ENCODE measurements around the gene HES7. TPM values are rescaled to one million over a fixed set of nuclear protein-coding genes. Genes with fewer than 3 reads are reported as not detected.

The HES7 gene
- total RNA-seq, 2 experiments from 2014 or later = 0.52 to 0.53 TPM

GRCh38 chr17:8072341-8072728, 51.6 kb downstream of the HES7 start:
- Mint-ChIP-seq H3K36me3 (ENCODE audit: low read depth) (no peaks in the 10 kb centered on the region), H3K27ac (no peak overlapping the region), H3K4me3 (peak overlapping the region; percentile 75), H3K4me1 (ENCODE audit: low read depth) (peaks cover 26% of the 10 kb centered on the region), H3K9me3 (no peaks in the 10 kb centered on the region), H3K27me3 (peaks cover 51% of the 10 kb centered on the region)
- Histone ChIP-seq H3K27ac (ENCODE audit: low read depth in 1 of 2, low read length in 2 of 2) (no peak overlapping the region), H3K4me3 (ENCODE audit: low read length) (peak overlapping the region; percentile 47), H3K4me1 (ENCODE audit: insufficient read depth, low read length) (peaks cover 24% of the 10 kb centered on the region), H3K36me3 (ENCODE audit: insufficient read depth, low read length) (no peaks in the 10 kb centered on the region), H3K9me3 (ENCODE audit: control insufficient read depth in 1 of 2, insufficient read depth in 1 of 2, low read length in 2 of 2) (peaks cover 0 to 5% of the 10 kb centered on the region in 2 experiments), H3K27me3 (ENCODE audit: control insufficient read depth in 1 of 2, insufficient read depth in 2 of 2, low read length in 2 of 2) (peaks cover 27 to 39% of the 10 kb centered on the region in 2 experiments)
- intact Hi-C loops (cut with DNase I, micrococcal nuclease) = loop anchor here in 1 of 2 experiments (2.0 kb wide), 1 partner anchor 46 kb away; the partner anchor contains the start of gene ALOXE3
- POLR2A ChIA-PET = interaction anchor here (1.6 kb wide), 1 partner anchor 386 kb away, joined by 7 read pairs; no protein-coding TSS in a partner anchor
- no peak for TF ChIP-seq CTCF (IDR thresholded peaks at IDR 0.05)
- peak in 3 of 14 experiments; percentile 10 to 49 (median 41) for DNase-seq
- ATAC-seq (ENCODE audit: poor library complexity) = peak; percentile 27
- CTCF ChIA-PET = no interaction called here

DNA sequence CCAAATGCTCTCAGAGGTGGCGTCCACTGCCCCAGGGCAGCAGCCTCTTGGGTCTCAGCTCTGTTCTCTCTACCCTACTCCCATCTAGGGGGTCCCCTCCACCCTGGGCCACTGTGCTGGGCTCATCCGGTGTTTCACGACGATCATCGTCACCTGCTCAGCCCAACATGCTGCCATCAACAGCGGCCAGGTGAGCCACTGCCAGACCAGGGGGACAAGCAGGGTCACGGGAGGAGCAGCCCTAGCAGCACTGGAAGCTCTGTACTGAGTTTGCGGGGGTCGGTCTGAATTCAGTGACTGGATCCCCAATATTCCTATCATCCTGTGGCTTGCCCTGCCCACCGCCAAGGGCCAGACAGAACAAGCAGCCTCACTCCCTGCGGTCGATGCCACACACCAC, 52.4 kb downstream of the HES7 start:
- Mint-ChIP-seq H3K4me1 (ENCODE audit: low read depth) (peaks cover 26% of the 10 kb centered on the region), H3K4me3 (no peak overlapping the region), H3K27me3 (peaks cover 51% of the 10 kb centered on the region), H3K27ac (no peak overlapping the region), H3K9me3 (no peaks in the 10 kb centered on the region), H3K36me3 (ENCODE audit: low read depth) (no peaks in the 10 kb centered on the region)
- H3K4me1 ChIP-seq (ENCODE audit: insufficient read depth, low read length) = peaks cover 24% of the 10 kb centered on the region
- H3K36me3 ChIP-seq (ENCODE audit: insufficient read depth, low read length) = no peaks in the 10 kb centered on the region
- no peak for DNase-seq
- H3K4me3 ChIP-seq (ENCODE audit: low read length) = no peak overlapping the region
- no peak for TF ChIP-seq CTCF (IDR thresholded peaks at IDR 0.05)
- POLR2A ChIA-PET = no interaction called here
- no peak for ATAC-seq (ENCODE audit: poor library complexity)
- H3K27ac ChIP-seq (ENCODE audit: low read depth in 1 of 2, low read length in 2 of 2) = no peak overlapping the region
- CTCF ChIA-PET = interaction anchor here (1.0 kb wide), 1 partner anchor 48 kb away, joined by 3 read pairs; no protein-coding TSS in a partner anchor
- H3K9me3 ChIP-seq (ENCODE audit: control insufficient read depth in 1 of 2, insufficient read depth in 1 of 2, low read length in 2 of 2) = peaks cover 0 to 5% of the 10 kb centered on the region in 2 experiments
- peaks cover 27 to 39% of the 10 kb centered on the region in 2 experiments for H3K27me3 ChIP-seq (ENCODE audit: control insufficient read depth in 1 of 2, insufficient read depth in 2 of 2, low read length in 2 of 2)
- intact Hi-C loops (cut with DNase I, micrococcal nuclease) = no loop called here

Small RNA genes lying within 50 kb of the gene (microRNA-seq; reads per million reads assigned to microRNA genes)
- gene MIR4314 (ENCODE audit: borderline microRNAs expressed, borderline replicate concordance) = not detected
- gene MIR6883 (ENCODE audit: borderline microRNAs expressed, borderline replicate concordance) = 0.61 reads per million

Other genes with a start within 250 kb of the HES7 start
- 100 to 1,000 TPM; 263 to 297 TPM for gene CHD3, start 235.3 kb downstream of the HES7 start, total RNA-seq
- 1 to 10 TPM; 3.2 to 3.5 TPM for gene RNF227, start 207.8 kb downstream of the HES7 start, total RNA-seq
- 1 to 10 TPM; 7.1 to 8.2 TPM for gene KCNAB3, start 194.2 kb downstream of the HES7 start, total RNA-seq
- 10 to 100 TPM; 39.3 to 39.5 TPM for gene TRAPPC1, start 192.2 kb downstream of the HES7 start, total RNA-seq
- gene CNTROB, start 191.9 kb downstream of the HES7 start, total RNA-seq = 10 to 100 TPM; 20.6 to 21.9 TPM
- under 1 TPM in 1 of 2 experiments, not detected in 1; 0.06 TPM for gene GUCY2D, start 121.5 kb downstream of the HES7 start, total RNA-seq
- not detected for gene ALOX15B, start 85.0 kb downstream of the HES7 start, total RNA-seq
- gene ALOX12B, start 36.4 kb downstream of the HES7 start, total RNA-seq = under 1 TPM in 1 of 2 experiments, not detected in 1; 0.41 TPM
- under 1 TPM; 0.81 to 0.91 TPM for gene ALOXE3, start 5.6 kb downstream of the HES7 start, total RNA-seq
- gene PER1, start 28.3 kb upstream of the HES7 start, total RNA-seq = 1,000 to 10,000 TPM; 1,723 to 1,794 TPM
- 100 to 1,000 TPM; 351 to 366 TPM for gene VAMP2, start 38.8 kb upstream of the HES7 start, total RNA-seq
- 10 to 100 TPM; 12.2 to 12.9 TPM for gene TMEM107, start 52.3 kb upstream of the HES7 start, total RNA-seq
- gene BORCS6, start 66.1 kb upstream of the HES7 start, total RNA-seq = 1 to 10 TPM; 6.1 to 6.4 TPM
- gene AURKB, start 86.5 kb upstream of the HES7 start, total RNA-seq = 1 to 10 TPM in 1 of 2 experiments, under 1 TPM in 1; 0.56 to 1.4 TPM
- 100 to 1,000 TPM; 259 to 269 TPM for gene CTC1, start 124.0 kb upstream of the HES7 start, total RNA-seq
- gene PFAS, start 125.2 kb upstream of the HES7 start, total RNA-seq = 10 to 100 TPM; 22.3 to 23.0 TPM
- 10 to 100 TPM; 23.1 to 24.6 TPM for gene RANGRF, start 164.6 kb upstream of the HES7 start, total RNA-seq
- gene SLC25A35, start 171.3 kb upstream of the HES7 start, total RNA-seq = 1 to 10 TPM; 3.6 to 4.1 TPM
- gene ARHGEF15, start 186.1 kb upstream of the HES7 start, total RNA-seq = not detected
- not detected for gene ODF4, start 215.7 kb upstream of the HES7 start, total RNA-seq

Measured in CD4-positive, alpha-beta T cell (primary cell).